Parathyroid adenoma (tissue), 2 donors: ENCODE measurements around the gene SELL.

Source experiments
- H2AFZ ChIP-seq: fragments of 300-600 bp; sonication (generic); one replicate; pipeline ENCODE4 v1.7.0; 2017; ENCODE audit warnings: antibody characterized with exemption, mild to moderate bottlenecking
- H3K27ac ChIP-seq: fragments of 300-600 bp; sonication (generic); one replicate; pipeline ENCODE4 v1.7.0; 2017
- H3K27me3 ChIP-seq: fragments of 300-600 bp; sonication (generic); one replicate; pipeline ENCODE4 v1.7.0; 2017; ENCODE audit warnings: low read length; ENCODE audit not compliant: control insufficient read depth, insufficient read depth
- H3K36me3 ChIP-seq: fragments of 300-600 bp; sonication (generic); one replicate; pipeline ENCODE4 v1.7.0; 2017; ENCODE audit warnings: low read length; ENCODE audit not compliant: control insufficient read depth, insufficient read depth
- H3K4me1 ChIP-seq: fragments of 300-600 bp; sonication (generic); one replicate; pipeline ENCODE4 v1.7.0; 2017; ENCODE audit warnings: control low read depth
- H3K4me2 ChIP-seq: fragments of 300-600 bp; sonication (generic); one replicate; pipeline ENCODE4 v1.7.0; 2017; ENCODE audit warnings: low read length
- H3K4me3 ChIP-seq: fragments of 300-600 bp; sonication (generic); one replicate; pipeline ENCODE4 v1.7.0; 2017; ENCODE audit warnings: low read depth, low read length
- H3K79me2 ChIP-seq: fragments of 300-600 bp; sonication (generic); one replicate; pipeline ENCODE4 v1.7.0; 2017; ENCODE audit warnings: control low read depth
- H3K9ac ChIP-seq: fragments of 300-600 bp; sonication (generic); one replicate; pipeline ENCODE4 v1.7.0; 2017; ENCODE audit warnings: mild to moderate bottlenecking
- H3K9me3 ChIP-seq: fragments of 300-600 bp; sonication (generic); one replicate; pipeline ENCODE4 v1.7.0; 2017; ENCODE audit warnings: low read length; ENCODE audit not compliant: control insufficient read depth
- TF ChIP-seq, protein P1 (sequence below): fragments of 300-600 bp; sonication (generic); IDR thresholded peaks from one replicate; pipeline ENCODE4 v1.7.0; 2017; ENCODE audit warnings: antibody characterized with exemption, mild to moderate bottlenecking
- donor health status: primary hyperparathyroidism.

Gene SELL

DNA sequence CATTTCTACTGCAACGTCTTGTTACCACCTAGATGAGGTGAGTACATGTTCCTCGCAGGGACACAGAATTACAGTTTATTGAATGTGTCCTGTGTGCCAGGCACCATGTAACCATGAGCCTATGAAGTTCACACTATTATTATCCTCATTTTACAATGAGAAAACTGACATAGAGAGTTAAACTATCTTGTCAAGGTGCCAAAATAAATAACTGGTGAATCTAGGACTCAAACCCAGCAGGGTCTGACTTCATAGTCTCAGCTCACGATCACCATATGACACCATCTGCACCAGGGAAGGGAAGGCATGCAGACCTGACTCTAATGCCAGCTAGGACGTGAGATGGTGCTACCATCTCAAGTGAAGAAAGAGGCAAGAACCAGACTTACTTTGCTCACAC is 20.0 kb upstream of the SELL start:
- Histone ChIP-seq H3K9ac (no peak overlapping the region), H3K4me1 (peaks cover 28% of the 10 kb centered on the region), H2AFZ (peak overlapping the region; percentile 18), H3K4me3 (no peak overlapping the region), H3K27me3 (no peaks in the 10 kb centered on the region), H3K36me3 (no peaks in the 10 kb centered on the region), H3K9me3 (no peaks in the 10 kb centered on the region), H3K79me2 (no peaks in the 10 kb centered on the region), H3K4me2 (no peak overlapping the region), H3K27ac (peak overlapping the region; percentile 29)
- TF ChIP-seq, protein P1, sequence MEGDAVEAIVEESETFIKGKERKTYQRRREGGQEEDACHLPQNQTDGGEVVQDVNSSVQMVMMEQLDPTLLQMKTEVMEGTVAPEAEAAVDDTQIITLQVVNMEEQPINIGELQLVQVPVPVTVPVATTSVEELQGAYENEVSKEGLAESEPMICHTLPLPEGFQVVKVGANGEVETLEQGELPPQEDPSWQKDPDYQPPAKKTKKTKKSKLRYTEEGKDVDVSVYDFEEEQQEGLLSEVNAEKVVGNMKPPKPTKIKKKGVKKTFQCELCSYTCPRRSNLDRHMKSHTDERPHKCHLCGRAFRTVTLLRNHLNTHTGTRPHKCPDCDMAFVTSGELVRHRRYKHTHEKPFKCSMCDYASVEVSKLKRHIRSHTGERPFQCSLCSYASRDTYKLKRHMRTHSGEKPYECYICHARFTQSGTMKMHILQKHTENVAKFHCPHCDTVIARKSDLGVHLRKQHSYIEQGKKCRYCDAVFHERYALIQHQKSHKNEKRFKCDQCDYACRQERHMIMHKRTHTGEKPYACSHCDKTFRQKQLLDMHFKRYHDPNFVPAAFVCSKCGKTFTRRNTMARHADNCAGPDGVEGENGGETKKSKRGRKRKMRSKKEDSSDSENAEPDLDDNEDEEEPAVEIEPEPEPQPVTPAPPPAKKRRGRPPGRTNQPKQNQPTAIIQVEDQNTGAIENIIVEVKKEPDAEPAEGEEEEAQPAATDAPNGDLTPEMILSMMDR: no peak

DNA sequence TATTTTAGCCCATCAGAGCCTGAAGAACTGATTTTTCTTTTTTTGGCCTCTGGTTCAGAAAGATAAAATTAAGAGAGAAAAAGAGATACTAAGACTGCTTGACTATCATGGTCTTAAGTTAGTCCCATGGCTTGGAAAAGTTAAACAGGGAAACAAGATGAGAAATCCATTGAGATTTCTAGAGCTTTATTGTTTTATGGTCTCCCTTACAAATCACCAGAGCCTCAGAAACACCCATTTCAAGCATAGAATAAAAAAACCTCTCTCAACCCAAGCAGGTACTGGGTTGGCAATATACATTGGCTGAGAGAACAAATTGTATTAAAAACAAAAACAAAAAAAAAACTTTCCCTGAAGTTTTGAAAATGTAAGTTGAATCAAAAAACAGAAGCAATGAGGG is 18.6 kb upstream of the SELL start:
- Histone ChIP-seq H3K9me3 (no peaks in the 10 kb centered on the region), H2AFZ (no peak overlapping the region), H3K4me2 (no peak overlapping the region), H3K27me3 (no peaks in the 10 kb centered on the region), H3K9ac (no peak overlapping the region), H3K4me1 (peaks cover 28% of the 10 kb centered on the region), H3K36me3 (no peaks in the 10 kb centered on the region), H3K79me2 (no peaks in the 10 kb centered on the region), H3K27ac (no peak overlapping the region), H3K4me3 (no peak overlapping the region)
- TF ChIP-seq, protein P1: no peak

DNA sequence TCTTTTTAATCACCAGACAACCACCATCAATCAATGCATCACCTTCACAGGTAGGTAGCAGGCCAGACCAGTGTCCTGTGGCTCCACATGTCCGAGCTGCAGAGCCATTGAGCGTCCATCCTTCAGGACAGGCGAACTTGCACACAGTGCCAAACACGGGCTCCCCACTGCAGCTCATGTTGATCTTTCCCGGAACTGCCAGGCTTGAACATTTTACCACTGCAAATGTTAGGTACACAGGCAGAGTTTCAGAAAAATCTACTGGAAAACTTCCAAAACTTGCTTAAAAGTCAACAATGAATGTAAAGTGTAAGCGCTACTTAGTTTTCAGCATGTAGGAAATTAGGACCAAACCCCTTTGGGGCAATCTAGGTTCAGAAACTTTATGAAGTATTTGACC is 15.9 kb upstream of the SELL start:
- Histone ChIP-seq H3K4me3 (no peak overlapping the region), H3K4me2 (no peak overlapping the region), H3K9me3 (no peaks in the 10 kb centered on the region), H3K79me2 (no peaks in the 10 kb centered on the region), H2AFZ (no peak overlapping the region), H3K36me3 (no peaks in the 10 kb centered on the region), H3K27me3 (no peaks in the 10 kb centered on the region), H3K27ac (peak overlapping the region; percentile 11), H3K4me1 (peaks cover 23% of the 10 kb centered on the region), H3K9ac (no peak overlapping the region)
- TF ChIP-seq, protein P1: no peak

DNA sequence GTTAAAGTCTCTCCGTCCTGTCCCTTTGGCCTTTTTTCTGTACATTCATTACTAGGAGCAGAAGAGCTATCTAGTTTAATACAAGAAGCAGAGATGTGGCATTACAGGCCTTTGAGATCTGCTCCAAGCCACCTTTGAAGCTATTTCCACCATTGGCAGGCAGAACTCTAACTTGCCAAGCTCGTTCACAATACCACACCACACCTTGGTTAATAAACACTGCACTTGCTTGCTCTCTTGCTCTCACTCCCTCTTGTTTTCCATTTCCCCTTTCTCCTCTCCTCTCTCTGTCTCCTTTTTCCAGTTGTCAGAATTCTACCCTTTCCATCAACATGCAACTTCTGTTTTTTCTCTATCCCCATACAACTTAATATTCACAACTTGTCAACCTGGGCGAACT is 15.4 kb upstream of the SELL start:
- Histone ChIP-seq H3K4me3 (no peak overlapping the region), H3K27ac (no peak overlapping the region), H3K9me3 (no peaks in the 10 kb centered on the region), H2AFZ (no peak overlapping the region), H3K9ac (no peak overlapping the region), H3K79me2 (no peaks in the 10 kb centered on the region), H3K27me3 (no peaks in the 10 kb centered on the region), H3K4me2 (no peak overlapping the region), H3K4me1 (peaks cover 23% of the 10 kb centered on the region), H3K36me3 (no peaks in the 10 kb centered on the region)
- TF ChIP-seq, protein P1: no peak

DNA sequence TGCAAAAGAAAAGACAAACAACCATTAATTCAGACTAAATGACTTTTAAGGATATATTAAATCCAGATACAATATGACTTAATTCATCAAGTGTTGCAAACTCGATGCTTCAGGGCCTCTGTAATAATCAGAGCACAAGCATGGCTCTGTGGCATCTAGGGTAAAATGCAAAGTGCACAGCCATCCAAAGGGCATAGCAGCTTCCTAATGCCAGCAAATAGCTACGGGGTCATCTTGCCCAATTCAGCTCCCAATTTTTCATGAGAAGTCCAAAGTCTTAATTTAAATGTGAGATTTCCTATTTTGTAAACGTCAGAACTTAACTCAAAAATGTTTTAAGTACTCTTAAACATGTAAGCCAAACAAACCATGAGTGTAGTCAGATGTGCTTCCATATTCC is 14.5 kb upstream of the SELL start:
- no peak overlapping the region for H2AFZ ChIP-seq

More for the DNA sequence above, 14.5 kb upstream of the SELL start:
- peaks cover 15% of the 10 kb centered on the region for H3K4me1 ChIP-seq
- TF ChIP-seq, protein P1: no peak
- no peak overlapping the region for H3K4me2 ChIP-seq
- no peaks in the 10 kb centered on the region for H3K79me2 ChIP-seq
- H3K36me3 ChIP-seq: no peaks in the 10 kb centered on the region
- H3K4me3 ChIP-seq: no peak overlapping the region
- no peak overlapping the region for H3K9ac ChIP-seq
- no peak overlapping the region for H3K27ac ChIP-seq
- no peaks in the 10 kb centered on the region for H3K9me3 ChIP-seq
- no peaks in the 10 kb centered on the region for H3K27me3 ChIP-seq
